GM18907 (cell line): ENCODE measurements around the gene SLC25A33.
"Not testable (repeated sequence)": the region's sequence is repeated elsewhere in the genome, so short reads cannot be mapped to it uniquely, and the experiment has no call there.

ENCODE experiments used
- ATAC-seq: cut with Tn5 transposase; IDR thresholded peaks from one replicate; pipeline ENCODE4 v1.9.1; 2021; ENCODE audit warnings: mild to moderate bottlenecking, moderate library complexity; ENCODE audit not compliant: unreplicated experiment

SLC25A33 gene

DNA sequence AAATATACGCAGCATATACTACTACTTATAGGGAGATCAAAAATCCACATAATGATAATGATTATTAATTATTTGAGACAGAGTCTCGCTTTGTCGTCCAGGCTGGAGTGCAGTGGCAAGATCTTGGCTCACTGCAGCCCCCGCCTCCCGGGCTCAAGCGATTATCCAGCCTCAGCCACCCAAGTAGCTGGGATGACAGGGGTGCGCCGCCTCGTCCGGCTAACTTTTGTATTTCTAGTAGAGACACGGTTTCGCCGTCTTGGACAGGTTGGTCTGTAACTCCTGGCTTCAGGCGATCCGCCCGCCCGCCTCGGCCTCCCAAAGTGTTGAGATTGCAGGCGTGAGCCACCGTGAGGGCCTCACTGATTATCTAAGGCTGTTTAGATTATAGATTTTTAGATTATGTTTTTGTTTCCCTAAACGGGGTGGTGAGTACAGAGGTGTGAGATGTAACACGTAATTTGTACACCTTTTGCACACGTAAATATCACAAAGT is 548 bp upstream of the SLC25A33 start:
- ATAC-seq: no peak

DNA sequence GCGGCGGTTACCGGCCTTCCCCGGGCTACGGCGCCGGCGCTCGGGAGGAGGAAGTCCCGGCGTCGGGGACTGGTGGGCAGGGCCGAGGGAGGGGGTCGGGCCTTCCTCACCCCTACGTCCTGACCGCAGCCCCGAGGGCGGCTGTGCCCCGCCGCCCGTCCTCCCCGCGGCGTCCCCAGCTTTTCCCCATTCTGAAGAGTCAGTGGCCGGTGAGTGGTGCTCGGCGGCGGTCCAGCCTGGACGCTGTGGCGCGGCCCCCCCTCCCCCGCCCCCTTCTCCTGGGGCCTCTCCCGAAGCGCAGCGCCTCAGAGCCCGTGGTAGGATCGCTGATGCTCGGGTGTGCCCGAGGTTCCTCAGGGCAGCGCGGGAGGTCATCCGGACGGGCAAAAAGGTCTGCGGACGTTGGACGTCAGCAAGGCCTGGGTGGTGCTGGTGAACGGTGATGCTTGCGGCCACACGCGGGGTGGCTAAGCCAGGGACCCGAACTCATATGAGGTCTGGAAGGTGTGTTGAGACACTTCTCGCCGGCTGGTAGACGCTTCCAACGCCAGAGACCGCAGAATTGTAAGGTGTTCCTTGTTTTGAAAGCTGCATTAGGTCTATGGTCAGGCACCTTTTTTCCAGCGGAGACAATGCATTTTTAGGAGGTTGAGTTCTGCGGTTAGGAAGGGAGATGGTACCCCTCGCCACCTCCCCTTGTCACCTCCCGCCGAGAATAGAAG is 725 bp downstream of the SLC25A33 start:
- peak; percentile 55 for ATAC-seq

DNA sequence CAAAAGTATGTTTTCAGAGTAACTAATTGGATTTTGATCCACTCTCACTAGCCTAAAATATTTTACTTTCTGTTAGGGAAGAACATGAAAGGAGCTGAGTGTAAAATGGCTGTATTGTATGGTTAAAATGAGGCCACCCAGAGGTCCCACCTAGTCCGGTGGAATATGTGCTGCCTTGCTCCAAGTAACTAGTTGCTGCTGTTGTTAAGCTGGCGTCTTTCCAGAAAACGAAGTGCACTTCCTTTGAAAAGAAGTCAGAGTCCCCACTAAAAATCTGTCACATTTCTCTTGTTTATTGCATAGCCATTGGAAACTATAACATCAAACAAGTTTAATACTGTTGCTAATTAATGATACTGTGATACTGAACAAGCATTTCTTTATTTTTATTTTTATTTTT is 3.2 kb downstream of the SLC25A33 start:
- no peak for ATAC-seq

DNA sequence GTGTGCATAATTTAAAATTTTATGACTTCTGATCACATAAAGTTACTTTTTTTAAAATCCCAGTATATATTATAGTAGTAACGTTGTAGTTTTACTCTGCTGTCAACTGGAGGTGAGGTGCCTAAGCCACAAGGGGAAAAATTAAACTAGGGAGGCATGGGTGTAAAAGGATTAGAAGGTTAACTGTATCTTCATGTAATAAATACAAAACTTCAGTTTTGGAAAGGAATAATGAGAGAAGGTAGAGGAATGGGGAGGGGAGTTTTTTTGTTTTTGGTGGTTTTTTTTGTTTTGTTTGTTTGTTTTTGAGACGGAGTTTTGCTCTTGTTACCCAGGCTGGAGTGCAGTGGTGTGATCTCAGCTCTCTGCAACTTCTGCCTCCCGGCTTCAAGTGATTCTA is 5.7 kb downstream of the SLC25A33 start:
- no peak for ATAC-seq

DNA sequence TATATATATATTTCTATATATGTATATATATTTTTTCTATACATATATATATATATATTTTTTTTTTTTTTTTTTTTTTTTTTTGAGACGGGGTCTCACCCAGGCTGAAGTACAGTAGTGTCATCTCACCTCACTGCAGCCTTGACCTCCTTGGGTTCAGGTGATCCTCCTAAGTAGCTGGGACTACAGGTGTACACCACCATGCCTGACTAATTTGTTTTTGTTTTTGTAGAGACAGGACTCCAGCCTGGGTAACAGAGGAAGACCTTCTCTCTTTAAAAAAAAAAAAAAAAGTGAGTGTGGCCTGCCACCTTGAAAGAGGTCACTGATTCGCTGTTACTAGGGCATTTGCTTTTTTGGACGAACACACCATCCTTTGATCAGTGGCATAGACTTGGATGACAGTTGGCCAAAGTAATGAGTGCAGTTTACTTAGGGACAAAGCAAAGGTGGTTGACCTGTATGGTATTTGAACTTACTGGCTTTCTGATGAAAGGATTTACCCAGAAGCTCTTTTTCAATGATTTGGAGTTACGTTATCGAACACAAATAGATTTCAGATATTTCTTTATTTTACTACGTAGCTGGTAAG is 10.8 kb downstream of the SLC25A33 start:
- no peak for ATAC-seq

DNA sequence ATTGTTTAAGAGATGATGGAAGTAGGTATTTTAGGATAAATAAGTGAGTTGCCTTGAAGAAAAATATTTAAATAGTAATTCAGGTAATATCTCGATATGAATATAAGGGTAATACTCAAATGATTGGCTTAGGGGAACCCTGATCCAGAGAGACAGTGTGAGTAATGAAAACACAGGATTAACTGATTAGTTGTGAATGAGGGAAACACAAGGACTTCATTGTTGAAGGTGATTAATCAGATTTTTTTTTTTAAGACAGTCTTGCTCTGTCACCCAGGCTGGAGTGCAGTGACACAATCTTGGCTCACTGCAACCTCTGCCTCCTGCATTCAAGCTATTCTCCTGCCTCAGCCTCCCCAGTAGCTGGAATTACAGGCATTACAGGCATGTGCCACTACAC is 12.7 kb downstream of the SLC25A33 start:
- ATAC-seq: no peak

DNA sequence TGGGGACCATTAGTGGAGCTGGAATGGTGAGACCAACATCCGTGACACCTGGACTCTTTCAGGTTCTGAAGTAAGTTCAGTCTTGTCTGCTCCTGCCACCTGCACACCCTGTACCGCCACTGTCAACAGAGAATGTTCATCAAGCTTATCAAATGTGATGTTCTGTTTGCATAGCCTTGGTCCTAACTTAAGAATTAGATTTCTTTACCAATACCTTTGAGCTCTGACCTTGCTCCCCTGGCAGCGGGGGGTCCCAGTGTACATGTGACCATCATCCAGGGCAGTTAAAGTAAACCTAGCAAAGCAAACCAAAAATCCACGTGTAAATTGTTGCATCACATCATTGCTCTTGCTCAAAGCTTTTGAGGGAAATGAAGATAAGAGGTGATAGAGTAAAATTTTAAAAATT is 14.5 kb downstream of the SLC25A33 start:
- no peak for ATAC-seq

DNA sequence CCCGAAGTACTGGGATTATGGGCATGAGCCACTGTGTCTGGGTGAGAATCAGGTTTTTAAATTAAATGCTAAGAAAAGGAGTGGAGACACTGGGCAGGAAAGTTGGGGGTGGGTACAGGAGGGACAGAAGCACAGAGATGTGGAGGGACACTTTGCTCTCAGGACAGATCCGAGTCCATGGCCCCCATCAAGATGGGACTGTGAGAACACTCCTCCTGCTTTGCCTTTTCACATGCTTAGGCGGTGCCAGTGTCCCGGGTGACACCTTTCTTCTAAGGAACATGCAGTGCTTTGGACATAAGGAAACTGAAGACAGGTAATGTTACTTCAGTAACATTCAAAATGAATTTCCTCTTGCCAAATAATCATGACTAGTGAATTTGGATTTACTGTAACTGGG is 16.7 kb downstream of the SLC25A33 start:
- no peak for ATAC-seq

DNA sequence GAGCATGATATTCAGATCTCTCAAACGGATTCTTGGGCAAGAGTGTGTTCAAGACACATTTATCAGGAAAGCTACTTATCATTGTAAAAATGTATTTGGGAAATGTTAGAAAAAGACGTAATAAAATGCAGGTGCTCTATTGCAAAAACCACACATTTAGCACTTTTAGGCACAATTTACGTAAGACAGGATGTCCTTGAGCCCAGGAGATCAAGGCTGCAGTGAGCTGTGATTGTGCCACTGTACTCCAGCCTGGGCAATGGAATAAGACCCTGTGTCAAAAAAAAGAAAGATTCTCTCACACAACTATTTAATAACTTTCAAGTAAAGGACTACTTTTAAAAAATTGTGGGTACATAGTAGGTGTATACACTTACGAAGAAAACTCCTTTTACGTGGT is 18.4 kb downstream of the SLC25A33 start:
- no peak for ATAC-seq

DNA sequence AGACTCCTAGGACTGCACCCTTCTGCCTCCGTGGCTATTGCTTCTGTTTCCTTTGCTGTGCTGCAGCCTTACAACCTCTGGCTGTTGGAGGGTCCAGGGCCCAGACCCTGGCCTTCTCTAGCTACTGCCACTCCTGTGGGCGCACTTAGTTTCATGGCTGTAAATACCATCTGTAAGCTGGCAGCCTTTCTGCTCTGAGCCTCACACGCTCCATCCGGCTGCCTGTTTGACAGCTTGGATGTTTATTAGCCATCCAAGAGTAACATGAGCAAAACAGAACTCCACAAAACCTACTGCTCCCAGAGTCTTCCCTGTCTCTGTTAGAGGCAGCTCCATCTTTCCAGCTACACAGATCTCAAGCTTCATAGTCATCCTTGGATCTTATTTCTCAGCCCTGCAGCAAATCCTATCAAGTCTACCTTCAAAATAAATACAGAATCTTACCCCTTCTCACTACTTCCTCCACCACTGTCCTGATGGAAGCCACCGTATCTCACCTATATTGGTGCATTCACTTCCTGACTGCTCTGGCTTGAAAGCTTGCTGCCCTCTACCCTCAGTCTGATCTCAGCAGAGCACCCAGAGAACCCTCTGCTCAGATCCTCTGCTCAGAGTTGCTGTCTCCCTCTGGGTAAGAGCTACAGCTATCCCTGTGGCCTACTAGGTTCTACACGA is 19.1 kb downstream of the SLC25A33 start:
- no peak for ATAC-seq

DNA sequence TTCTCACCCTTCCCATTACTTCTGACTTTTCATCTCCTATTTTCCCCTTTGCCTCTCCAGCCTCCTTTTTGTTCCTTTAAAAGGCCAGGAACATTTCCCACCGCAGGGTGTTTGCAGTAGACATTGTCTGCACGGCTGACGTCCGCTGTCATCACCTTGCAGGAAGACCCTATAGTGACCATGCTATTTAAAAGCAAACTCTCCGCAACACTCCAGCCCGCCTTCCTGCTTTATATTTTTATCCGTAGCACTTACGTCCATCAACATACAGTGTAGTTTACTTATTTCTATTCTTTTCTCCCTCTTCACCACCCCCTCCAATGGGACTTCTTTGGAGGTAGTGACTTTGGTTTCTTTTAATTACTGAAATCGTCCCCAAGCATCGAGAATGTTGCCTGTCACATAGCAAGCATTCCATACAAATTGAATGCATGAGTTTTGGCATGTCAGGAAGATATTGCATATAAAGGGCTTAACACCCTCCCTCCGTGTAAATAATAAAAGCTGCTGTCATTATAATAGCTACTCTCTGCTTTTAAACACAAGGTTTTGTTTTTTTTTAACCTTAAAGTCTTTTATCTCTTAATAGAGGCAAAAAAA is 19.8 kb downstream of the SLC25A33 start:
- ATAC-seq: no peak

DNA sequence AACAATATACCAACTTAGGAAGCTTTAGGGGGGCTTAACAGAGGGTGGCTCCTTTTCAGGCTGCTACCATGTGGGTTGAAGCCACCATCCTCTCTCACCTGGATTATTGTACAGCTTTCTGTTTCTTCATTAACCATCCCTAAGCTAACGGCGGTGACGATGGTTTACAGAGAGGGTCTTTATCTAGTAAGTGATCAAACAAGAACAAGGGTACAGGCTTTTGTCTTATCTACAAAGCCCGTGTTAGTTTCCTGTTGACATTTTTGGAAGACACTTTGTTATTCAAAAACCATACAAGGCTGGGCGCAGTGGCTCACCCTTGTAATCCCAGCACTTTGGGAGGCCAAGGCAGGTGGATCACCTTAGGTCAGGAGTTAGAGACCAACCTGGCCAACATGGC is 20.4 kb downstream of the SLC25A33 start:
- ATAC-seq: no peak

DNA sequence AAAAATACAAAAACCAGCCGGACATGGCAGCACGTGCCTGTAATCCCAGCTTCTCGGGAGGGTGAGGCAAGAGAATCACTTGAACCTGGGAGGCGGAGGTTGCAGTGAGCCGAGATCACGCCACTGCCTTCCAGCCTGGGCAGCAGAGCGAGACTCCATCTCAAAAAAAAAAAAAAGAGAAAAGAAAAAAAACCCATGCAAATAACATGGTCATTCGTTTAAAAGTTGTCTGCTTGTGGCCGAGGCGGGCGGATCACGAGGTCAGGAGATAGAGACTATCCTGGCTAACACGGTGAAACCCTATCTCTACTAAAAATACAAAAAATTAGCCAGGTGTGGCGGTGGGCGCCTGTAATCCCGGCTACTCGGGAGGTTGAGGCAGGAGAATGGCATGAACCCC is 20.8 kb downstream of the SLC25A33 start:
- not testable (repeated sequence) for ATAC-seq

DNA sequence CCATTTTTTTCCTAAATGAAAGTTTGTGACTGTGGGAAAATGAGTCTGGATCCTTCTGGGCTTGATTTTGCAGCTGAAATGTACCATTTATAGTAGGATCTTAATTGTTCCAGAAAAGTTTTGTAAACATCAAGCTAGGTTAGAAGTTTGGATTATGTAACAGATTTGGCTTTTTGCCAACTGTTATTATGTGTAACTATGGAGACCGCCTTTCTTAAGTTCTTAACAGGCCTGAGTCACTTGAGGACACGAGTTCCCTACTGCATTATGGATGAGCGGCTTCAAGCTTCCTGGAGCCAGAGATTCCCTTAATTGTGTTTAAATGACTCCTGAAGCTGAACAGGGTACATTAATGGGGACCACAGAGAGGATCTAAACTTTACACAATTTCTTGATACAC is 22.2 kb downstream of the SLC25A33 start:
- ATAC-seq: no peak

DNA sequence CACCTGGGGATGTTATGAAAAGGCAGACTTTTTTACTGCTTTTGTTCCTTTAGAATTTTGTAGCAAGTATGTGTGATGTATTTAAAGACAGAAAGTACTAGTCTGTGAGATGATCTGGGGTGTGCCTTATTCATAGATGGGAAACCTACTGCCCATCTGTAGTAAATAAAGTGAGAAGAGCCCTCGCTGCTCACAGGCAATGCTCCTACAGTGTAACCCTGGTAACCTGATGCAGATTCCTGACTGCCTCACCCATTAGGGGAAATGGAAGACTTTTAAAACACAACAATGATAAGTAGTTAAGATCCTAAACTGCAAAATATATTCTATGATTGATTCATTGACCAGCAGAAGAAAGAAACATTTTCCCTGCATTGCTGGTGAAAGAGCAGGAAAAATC is 30.0 kb downstream of the SLC25A33 start:
- no peak for ATAC-seq

DNA sequence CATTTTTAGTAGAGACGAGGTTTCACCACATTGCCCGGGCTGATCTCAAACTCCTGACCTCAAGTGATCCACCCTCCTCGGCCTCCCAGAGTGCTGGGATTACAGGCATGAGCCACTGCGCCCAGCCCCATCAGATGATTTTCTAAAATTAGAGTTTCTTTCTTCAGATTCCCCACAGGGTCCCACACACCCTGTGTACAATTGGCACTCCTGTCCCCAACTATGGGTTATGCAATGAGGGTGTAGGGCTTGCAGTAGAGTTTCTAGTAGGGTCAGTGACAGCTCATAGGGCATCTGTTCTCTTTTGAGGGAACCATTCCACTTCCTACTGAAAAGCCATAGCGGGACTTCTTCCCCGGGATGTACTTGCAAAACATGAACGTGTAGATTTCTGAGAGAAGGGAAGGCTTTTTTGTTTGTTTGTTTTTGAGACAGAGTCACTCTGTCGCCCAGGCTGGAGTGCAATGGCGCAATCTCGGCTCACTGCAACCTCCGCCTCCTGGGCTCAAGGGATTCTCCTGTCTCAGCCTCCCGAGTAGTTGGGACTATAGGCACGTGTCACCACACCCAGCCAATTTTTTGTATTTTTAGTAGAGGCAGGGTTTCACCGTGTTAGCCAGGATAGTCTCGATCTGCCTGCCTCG is 31.7 kb downstream of the SLC25A33 start:
- ATAC-seq: not testable (repeated sequence)

DNA sequence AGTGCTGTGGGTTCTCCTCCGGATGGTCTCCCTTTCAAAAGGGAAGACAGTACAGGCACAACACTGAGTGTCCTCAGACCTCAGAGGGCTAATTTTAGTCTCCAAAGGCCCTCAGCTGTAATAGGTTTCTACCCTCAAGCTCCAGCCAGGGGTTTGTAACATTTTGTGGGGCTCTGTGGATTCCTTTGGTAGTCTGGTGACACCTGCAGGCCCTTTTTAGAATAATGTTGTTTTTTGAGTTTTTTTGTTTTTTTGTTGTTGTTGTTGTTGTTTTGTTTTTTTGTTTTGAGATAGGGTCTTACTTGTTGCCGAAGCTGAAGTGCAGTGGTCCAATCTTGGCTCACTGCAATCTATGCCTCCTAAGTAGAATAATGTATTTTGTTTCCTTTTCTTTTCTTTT is 34.5 kb downstream of the SLC25A33 start:
- ATAC-seq: no peak

DNA sequence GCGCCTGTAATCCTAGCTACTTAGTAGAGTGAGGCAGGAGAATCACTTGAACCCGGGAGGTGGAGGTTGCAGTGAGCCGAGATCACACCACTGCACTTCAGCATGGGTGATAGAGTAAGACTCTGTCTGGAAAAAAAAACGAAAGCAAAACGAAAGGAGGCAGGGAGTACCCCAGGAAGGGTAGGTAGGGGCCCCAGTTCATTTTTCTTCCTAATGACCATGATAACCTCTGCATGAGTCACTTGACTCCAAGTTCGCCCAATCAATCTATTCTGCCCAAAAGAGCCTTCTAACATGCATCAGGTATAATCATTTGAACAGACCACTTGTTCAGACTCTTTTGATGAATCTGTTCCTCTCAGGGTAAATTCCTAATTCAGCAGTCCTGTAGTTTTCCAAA is 36.2 kb downstream of the SLC25A33 start:
- no peak for ATAC-seq

DNA sequence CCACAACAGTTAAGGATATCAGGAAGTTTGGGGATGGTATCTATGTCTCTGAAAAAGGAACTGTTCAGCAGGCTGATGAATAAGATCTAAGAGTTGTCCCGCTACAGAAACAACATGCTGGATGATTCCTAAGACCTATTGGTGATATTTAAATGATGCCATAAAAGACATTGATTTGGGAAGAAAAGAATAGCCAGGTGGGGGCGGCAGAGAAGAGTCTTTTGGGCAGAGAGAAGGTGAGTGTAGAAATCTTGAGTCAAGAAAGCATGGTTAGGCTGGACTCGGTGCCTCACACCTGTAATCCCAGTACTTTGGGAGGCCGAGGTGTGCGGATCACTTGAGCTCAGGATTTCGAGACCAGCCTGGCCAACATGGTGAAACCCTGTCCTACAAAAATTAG is 37.6 kb downstream of the SLC25A33 start:
- no peak for ATAC-seq

DNA sequence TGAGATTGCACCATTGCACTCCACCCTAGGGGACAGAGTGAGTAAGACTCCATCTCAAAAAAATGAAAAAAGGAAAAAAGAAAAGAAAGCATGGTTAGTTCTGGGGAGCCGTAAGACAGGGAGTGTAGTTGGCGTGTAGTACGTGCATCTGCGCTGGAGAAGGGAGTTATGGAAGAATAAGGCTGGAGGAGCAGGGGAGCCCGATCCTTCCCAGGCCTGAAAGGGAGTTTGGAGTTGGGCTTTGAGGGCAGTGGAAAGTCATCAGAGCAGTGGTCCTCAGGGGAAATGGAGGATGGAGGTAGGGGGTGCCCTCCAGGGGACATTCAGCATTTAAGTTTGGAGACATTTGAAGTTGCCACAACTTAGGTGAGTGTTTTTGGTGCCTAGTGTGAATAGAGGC is 38.2 kb downstream of the SLC25A33 start:
- no peak for ATAC-seq

DNA sequence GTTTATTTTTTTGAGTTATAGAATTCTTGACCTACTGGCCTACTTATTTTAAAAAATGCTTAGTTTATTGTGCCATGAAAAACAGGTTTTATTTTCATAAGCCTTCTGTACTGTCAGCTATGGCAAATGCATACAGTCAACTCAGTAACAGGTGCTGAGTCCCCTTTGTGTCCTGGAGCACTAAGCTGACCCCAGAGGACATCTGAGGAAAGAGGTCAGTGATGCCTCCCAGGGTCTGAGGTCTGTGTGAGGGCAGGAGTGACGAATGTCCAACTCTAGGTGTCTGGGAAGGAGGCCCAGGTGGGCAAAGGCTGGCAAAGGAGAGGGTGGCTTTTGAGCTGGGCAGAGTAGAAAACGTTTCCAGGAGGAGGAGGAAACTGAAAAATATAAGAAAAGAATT is 41.7 kb downstream of the SLC25A33 start:
- ATAC-seq: no peak
